Panc1 (cell line): ENCODE results near the gene MBTPS1.

Source experiments
- CTCF ChIP-seq: fragments of 450-650 bp; IDR thresholded peaks from 2 replicates; pipeline ENCODE4 v1.5.1; 2017; ENCODE audit warnings: mild to moderate bottlenecking
- POLR2AphosphoS5 ChIP-seq: IDR thresholded peaks from 2 replicates; pipeline ENCODE4 v1.6.1; 2012; ENCODE audit warnings: mild to moderate bottlenecking, low read depth, low read length, moderate library complexity
- REST ChIP-seq, 2 experiments: IDR thresholded peaks; 2 replicates each; pipeline ENCODE4 v1.6.1; 2011 to 2012; ENCODE audit warnings: low read depth in 2 of 2, control low read depth in 1 of 2, low read length in 1 of 2, mild to moderate bottlenecking in 1 of 2, moderate library complexity in 1 of 2; ENCODE audit not compliant: insufficient read depth in 1 of 2
- TCF7L2 ChIP-seq: IDR thresholded peaks from 2 replicates; pipeline ENCODE4 v1.6.1; 2011; ENCODE audit warnings: mild to moderate bottlenecking, low read depth, low read length, inconsistent platforms

- TF ChIP-seq CTCF, result no peak
- TF ChIP-seq POLR2AphosphoS5, result no peak
- no peak for TF ChIP-seq TCF7L2
- no peak for TF ChIP-seq REST (IDR thresholded peaks at IDR 0.05; ENCODE audit: insufficient read depth in 1 of 2, low read depth in 2 of 2, low read length in 1 of 2)
These were observed 61.4 kb downstream of the MBTPS1 start for GRCh38 chr16:84055366-84055765.
